Vagina (tissue), 2 donors: Measurements from ENCODE around the gene ATMIN.

Experiments
- CTCF ChIP-seq, 3 experiments: fragments of 450-650 bp in 2 of 3; fragments of 200-600 bp in 1 of 3; sonication (generic) in 1 of 3; IDR thresholded peaks; one replicate each; pipeline ENCODE4 v1.5.1; 2017 to 2019; ENCODE audit warnings: antibody characterized with exemption in 3 of 3, mild to moderate bottlenecking in 2 of 3, moderate library complexity in 2 of 3
- POLR2A ChIP-seq, 2 donors: fragments of 450-650 bp; IDR thresholded peaks; one replicate each; pipeline ENCODE4 v1.6.1; 2017; ENCODE audit warnings: antibody characterized with exemption in 2 of 2, mild to moderate bottlenecking in 2 of 2, moderate library complexity in 2 of 2

GRCh38 chr16:81061871-81062608 lies 26.4 kb downstream of the ATMIN start:
- TF ChIP-seq POLR2A (IDR thresholded peaks at IDR 0.05): no peak
- no peak for TF ChIP-seq CTCF (IDR thresholded peaks at IDR 0.05)
